GM23338 (cell line): ENCODE measurements around the gene ERN1. TPM values are rescaled to one million over a fixed set of nuclear protein-coding genes. Genes with fewer than 3 reads are reported as not detected.

Experiments
- ATAC-seq: fragments of 200-7000 bp; cut with Tn5 transposase; 3 replicates; pipeline ENCODE4 v1.9.1; 2020
- DNase-seq: peaks from one replicate; pipeline ENCODE4 v3.0.0-alpha.2; 2015; ENCODE audit warnings: low spot score
- H2AFZ ChIP-seq: fragments of 200-600 bp; sonication (generic); 2 replicates; pipeline ENCODE4 v1.8.0; 2016; ENCODE audit warnings: antibody characterized with exemption, mild to moderate bottlenecking, moderate library complexity
- H3F3A ChIP-seq: fragments of 200-600 bp; sonication (generic); replicated peaks from 2 replicates; pipeline ENCODE4 v1.8.0; 2017; ENCODE audit warnings: antibody characterized with exemption, mixed run types, low read depth
- H3K27ac ChIP-seq: fragments of 200-600 bp; sonication (generic); 2 replicates; pipeline ENCODE4 v1.6.1; 2016; ENCODE audit warnings: low read depth
- H3K27me3 ChIP-seq: fragments of 200-600 bp; sonication (generic); 2 replicates; pipeline ENCODE4 v1.8.0; 2016; ENCODE audit warnings: mild to moderate bottlenecking, mixed run types, moderate library complexity; ENCODE audit not compliant: insufficient read depth
- H3K36me3 ChIP-seq: fragments of 200-600 bp; sonication (generic); 2 replicates; pipeline ENCODE4 v1.8.0; 2016; ENCODE audit warnings: mild to moderate bottlenecking; ENCODE audit not compliant: insufficient read depth
- H3K4me1 ChIP-seq: fragments of 200-600 bp; sonication (generic); 2 replicates; pipeline ENCODE4 v1.8.0; 2016; ENCODE audit warnings: mild to moderate bottlenecking, moderate library complexity; ENCODE audit not compliant: insufficient read depth
- H3K4me2 ChIP-seq: fragments of 200-600 bp; sonication (generic); 2 replicates; pipeline ENCODE4 v1.7.1; 2017; ENCODE audit warnings: mixed run types
- H3K4me3 ChIP-seq: fragments of 200-600 bp; sonication (generic); 2 replicates; pipeline ENCODE4 v1.6.1; 2016; ENCODE audit warnings: mixed run types
- H3K79me2 ChIP-seq: fragments of 200-600 bp; sonication (generic); replicated peaks from 2 replicates; pipeline ENCODE4 v1.8.0; 2017; ENCODE audit warnings: mild to moderate bottlenecking; ENCODE audit not compliant: insufficient read depth
- H3K9me2 ChIP-seq: fragments of 200-600 bp; sonication (generic); 2 replicates; pipeline ENCODE4 v1.8.0; 2017; ENCODE audit not compliant: insufficient read depth
- H4K20me1 ChIP-seq: fragments of 200-600 bp; sonication (generic); replicated peaks from 2 replicates; pipeline ENCODE4 v1.8.0; 2017; ENCODE audit warnings: mild to moderate bottlenecking; ENCODE audit not compliant: insufficient read depth
- H3K27ac Mint-ChIP-seq: 2 replicates; pipeline ENCODE4 v1.8.0; 2020; ENCODE audit warnings: inconsistent platforms, mild to moderate bottlenecking, moderate library complexity, mixed read lengths
- H3K27me3 Mint-ChIP-seq: 3 replicates; pipeline ENCODE4 v1.8.0; 2022; ENCODE audit warnings: low read depth, mild to moderate bottlenecking, moderate library complexity, mixed read lengths, inconsistent platforms; ENCODE audit not compliant: insufficient read depth, poor library complexity
- H3K36me3 Mint-ChIP-seq: 3 replicates; pipeline ENCODE4 v1.8.0; 2021; ENCODE audit warnings: low read depth, mild to moderate bottlenecking, inconsistent platforms, moderate library complexity, mixed read lengths
- H3K4me1 Mint-ChIP-seq: 3 replicates; pipeline ENCODE4 v1.8.0; 2020; ENCODE audit warnings: mild to moderate bottlenecking, inconsistent platforms, mixed read lengths
- H3K4me3 Mint-ChIP-seq: 3 replicates; pipeline ENCODE4 v1.8.0; 2021; ENCODE audit warnings: moderate library complexity, mild to moderate bottlenecking, inconsistent platforms, mixed read lengths
- H3K9me3 Mint-ChIP-seq: 3 replicates; pipeline ENCODE4 v1.8.0; 2020; ENCODE audit warnings: moderate library complexity, mild to moderate bottlenecking, inconsistent platforms, mixed read lengths
- CREB1 ChIP-seq: fragments of 250-450 bp; sonication (Bioruptor Pico); IDR thresholded peaks from 2 replicates; pipeline ENCODE4 v1.5.0; 2020; ENCODE audit warnings: low read depth, mild to moderate bottlenecking, moderate library complexity
- CTCF ChIP-seq, 2 experiments: fragments of 200-600 bp in 1 of 2; sonication (generic) in 1 of 2; conservative IDR thresholded peaks; 2 replicates each; pipeline versions ENCODE4 v1.5.1 to v1.6.1; 2016 to 2017; ENCODE audit warnings: antibody characterized with exemption in 2 of 2, low read depth in 2 of 2, mild to moderate bottlenecking in 2 of 2, moderate library complexity in 1 of 2
- ETS1 ChIP-seq: IDR thresholded peaks from 2 replicates; pipeline ENCODE4 v1.6.1; 2016; ENCODE audit warnings: antibody characterized with exemption
- EZH2 ChIP-seq: fragments of 200-600 bp; sonication (generic); IDR thresholded peaks from one replicate; pipeline ENCODE4 v1.8.0; 2017; ENCODE audit warnings: antibody characterized with exemption, mild to moderate bottlenecking, low read depth; ENCODE audit not compliant: unreplicated experiment
- EZH2phosphoT487 ChIP-seq: fragments of 200-600 bp; sonication (generic); IDR thresholded peaks from one replicate; pipeline ENCODE4 v1.8.1; 2018; ENCODE audit warnings: antibody characterized with exemption; ENCODE audit not compliant: unreplicated experiment
- JUNB ChIP-seq: IDR thresholded peaks from one replicate; pipeline ENCODE4 v1.6.1; 2016; ENCODE audit warnings: antibody characterized with exemption; ENCODE audit not compliant: unreplicated experiment
- NANOG ChIP-seq: IDR thresholded peaks from 2 replicates; pipeline ENCODE4 v1.6.1; 2016; ENCODE audit warnings: antibody characterized with exemption, borderline replicate concordance
- POLR2AphosphoS5 ChIP-seq: IDR thresholded peaks from 2 replicates; pipeline ENCODE4 v1.6.1; 2016; ENCODE audit warnings: antibody characterized with exemption, low read depth
- STAT1 ChIP-seq: IDR thresholded peaks from one replicate; pipeline ENCODE4 v1.6.1; 2016; ENCODE audit warnings: antibody characterized with exemption; ENCODE audit not compliant: unreplicated experiment
- ZNF114 ChIP-seq: fragments of 250-450 bp; sonication (Bioruptor Pico); IDR thresholded peaks from 2 replicates; pipeline ENCODE4 v1.5.0; 2020; ENCODE audit warnings: mild to moderate bottlenecking, moderate library complexity
- ZNF331 ChIP-seq: fragments of 250-450 bp; sonication (Bioruptor Pico); IDR thresholded peaks from 2 replicates; pipeline ENCODE4 v1.5.0; 2020; ENCODE audit warnings: low read depth, mild to moderate bottlenecking, moderate library complexity
- polyA plus RNA-seq: library from polyadenylated mRNA; unstranded; fragments of >200 nt; fragmentation: Nextera tagmentation; extraction: Ambion mirVana; gene quantifications from 2 replicates; pipeline ENCODE4 v1.2.1, GENCODE V29; 2016
- total RNA-seq: library from RNA; depleted of rRNA; stranded (reverse); fragments of >200 nt; shearing (Covaris generic); gene quantifications from 2 replicates; pipeline ENCODE4 v1.2.3, GENCODE V29; 2014
- TF ChIP-seq, protein P1 (sequence below): fragments of 250-450 bp; sonication (Bioruptor Pico); IDR thresholded peaks from 2 replicates; pipeline ENCODE4 v1.5.0; 2020; ENCODE audit warnings: mild to moderate bottlenecking, moderate library complexity
- TF ChIP-seq, protein P2 (sequence below): IDR thresholded peaks from one replicate; pipeline ENCODE4 v1.6.1; 2018; ENCODE audit warnings: antibody characterized with exemption; ENCODE audit not compliant: unreplicated experiment

The ERN1 gene
- total and polyA plus RNA-seq, 2 experiments from 2014 or later = 5.9 to 7.5 TPM

GRCh38 chr17:64059756-64060155, 70.2 kb downstream of the ERN1 start:
- H3K27ac ChIP-seq = no peak overlapping the region
- Mint-ChIP-seq H3K4me3 (no peak overlapping the region), H3K9me3 (no peaks in the 10 kb centered on the region; the same call in 2 of the 3 replicates), H3K4me1 (peaks cover 28% of the 10 kb centered on the region), H3K27me3 (peaks cover 8% of the 10 kb centered on the region), H3K27ac (no peak overlapping the region), H3K36me3 (peaks cover 8% of the 10 kb centered on the region; the same call in 2 of the 3 replicates)
- ATAC-seq (no peak), DNase-seq (no peak)
- 0 out of 2 replicates have a peak, but pooled peaks cover 5% of the 10 kb centered on the region for H3K9me2 ChIP-seq
- H3K4me3 ChIP-seq = no peak overlapping the region
- no peak overlapping the region for H2AFZ ChIP-seq
- no peaks in the 10 kb centered on the region for H3K79me2 ChIP-seq
- TF ChIP-seq JUNB (no peak), CREB1 (CRISPR knock-in tag) (no peak), CTCF (conservative IDR thresholded peaks at IDR 0.05; ENCODE audit: low read depth in 2 of 2) (no peak), ETS1 (no peak), POLR2AphosphoS5 (no peak), ZNF331 (CRISPR knock-in tag) (no peak), STAT1 (no peak), NANOG (no peak), EZH2phosphoT487 (no peak), ZNF114 (CRISPR knock-in tag) (no peak), EZH2 (no peak)
- TF ChIP-seq, protein P1, sequence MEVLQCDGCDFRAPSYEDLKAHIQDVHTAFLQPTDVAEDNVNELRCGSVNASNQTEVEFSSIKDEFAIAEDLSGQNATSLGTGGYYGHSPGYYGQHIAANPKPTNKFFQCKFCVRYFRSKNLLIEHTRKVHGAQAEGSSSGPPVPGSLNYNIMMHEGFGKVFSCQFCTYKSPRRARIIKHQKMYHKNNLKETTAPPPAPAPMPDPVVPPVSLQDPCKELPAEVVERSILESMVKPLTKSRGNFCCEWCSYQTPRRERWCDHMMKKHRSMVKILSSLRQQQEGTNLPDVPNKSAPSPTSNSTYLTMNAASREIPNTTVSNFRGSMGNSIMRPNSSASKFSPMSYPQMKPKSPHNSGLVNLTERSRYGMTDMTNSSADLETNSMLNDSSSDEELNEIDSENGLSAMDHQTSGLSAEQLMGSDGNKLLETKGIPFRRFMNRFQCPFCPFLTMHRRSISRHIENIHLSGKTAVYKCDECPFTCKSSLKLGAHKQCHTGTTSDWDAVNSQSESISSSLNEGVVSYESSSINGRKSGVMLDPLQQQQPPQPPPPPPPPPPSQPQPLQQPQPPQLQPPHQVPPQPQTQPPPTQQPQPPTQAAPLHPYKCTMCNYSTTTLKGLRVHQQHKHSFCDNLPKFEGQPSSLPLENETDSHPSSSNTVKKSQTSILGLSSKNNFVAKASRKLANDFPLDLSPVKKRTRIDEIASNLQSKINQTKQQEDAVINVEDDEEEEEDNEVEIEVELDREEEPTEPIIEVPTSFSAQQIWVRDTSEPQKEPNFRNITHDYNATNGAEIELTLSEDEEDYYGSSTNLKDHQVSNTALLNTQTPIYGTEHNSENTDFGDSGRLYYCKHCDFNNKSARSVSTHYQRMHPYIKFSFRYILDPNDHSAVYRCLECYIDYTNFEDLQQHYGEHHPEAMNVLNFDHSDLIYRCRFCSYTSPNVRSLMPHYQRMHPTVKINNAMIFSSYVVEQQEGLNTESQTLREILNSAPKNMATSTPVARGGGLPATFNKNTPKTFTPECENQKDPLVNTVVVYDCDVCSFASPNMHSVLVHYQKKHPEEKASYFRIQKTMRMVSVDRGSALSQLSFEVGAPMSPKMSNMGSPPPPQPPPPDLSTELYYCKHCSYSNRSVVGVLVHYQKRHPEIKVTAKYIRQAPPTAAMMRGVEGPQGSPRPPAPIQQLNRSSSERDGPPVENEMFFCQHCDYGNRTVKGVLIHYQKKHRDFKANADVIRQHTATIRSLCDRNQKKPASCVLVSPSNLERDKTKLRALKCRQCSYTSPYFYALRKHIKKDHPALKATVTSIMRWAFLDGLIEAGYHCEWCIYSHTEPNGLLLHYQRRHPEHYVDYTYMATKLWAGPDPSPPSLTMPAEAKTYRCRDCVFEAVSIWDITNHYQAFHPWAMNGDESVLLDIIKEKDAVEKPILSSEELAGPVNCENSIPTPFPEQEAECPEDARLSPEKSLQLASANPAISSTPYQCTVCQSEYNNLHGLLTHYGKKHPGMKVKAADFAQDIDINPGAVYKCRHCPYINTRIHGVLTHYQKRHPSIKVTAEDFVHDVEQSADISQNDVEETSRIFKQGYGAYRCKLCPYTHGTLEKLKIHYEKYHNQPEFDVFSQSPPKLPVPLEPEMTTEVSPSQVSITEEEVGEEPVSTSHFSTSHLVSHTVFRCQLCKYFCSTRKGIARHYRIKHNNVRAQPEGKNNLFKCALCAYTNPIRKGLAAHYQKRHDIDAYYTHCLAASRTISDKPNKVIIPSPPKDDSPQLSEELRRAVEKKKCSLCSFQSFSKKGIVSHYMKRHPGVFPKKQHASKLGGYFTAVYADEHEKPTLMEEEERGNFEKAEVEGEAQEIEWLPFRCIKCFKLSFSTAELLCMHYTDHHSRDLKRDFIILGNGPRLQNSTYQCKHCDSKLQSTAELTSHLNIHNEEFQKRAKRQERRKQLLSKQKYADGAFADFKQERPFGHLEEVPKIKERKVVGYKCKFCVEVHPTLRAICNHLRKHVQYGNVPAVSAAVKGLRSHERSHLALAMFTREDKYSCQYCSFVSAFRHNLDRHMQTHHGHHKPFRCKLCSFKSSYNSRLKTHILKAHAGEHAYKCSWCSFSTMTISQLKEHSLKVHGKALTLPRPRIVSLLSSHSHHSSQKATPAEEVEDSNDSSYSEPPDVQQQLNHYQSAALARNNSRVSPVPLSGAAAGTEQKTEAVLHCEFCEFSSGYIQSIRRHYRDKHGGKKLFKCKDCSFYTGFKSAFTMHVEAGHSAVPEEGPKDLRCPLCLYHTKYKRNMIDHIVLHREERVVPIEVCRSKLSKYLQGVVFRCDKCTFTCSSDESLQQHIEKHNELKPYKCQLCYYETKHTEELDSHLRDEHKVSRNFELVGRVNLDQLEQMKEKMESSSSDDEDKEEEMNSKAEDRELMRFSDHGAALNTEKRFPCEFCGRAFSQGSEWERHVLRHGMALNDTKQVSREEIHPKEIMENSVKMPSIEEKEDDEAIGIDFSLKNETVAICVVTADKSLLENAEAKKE (CRISPR knock-in tag) = no peak
- TF ChIP-seq, protein P2, sequence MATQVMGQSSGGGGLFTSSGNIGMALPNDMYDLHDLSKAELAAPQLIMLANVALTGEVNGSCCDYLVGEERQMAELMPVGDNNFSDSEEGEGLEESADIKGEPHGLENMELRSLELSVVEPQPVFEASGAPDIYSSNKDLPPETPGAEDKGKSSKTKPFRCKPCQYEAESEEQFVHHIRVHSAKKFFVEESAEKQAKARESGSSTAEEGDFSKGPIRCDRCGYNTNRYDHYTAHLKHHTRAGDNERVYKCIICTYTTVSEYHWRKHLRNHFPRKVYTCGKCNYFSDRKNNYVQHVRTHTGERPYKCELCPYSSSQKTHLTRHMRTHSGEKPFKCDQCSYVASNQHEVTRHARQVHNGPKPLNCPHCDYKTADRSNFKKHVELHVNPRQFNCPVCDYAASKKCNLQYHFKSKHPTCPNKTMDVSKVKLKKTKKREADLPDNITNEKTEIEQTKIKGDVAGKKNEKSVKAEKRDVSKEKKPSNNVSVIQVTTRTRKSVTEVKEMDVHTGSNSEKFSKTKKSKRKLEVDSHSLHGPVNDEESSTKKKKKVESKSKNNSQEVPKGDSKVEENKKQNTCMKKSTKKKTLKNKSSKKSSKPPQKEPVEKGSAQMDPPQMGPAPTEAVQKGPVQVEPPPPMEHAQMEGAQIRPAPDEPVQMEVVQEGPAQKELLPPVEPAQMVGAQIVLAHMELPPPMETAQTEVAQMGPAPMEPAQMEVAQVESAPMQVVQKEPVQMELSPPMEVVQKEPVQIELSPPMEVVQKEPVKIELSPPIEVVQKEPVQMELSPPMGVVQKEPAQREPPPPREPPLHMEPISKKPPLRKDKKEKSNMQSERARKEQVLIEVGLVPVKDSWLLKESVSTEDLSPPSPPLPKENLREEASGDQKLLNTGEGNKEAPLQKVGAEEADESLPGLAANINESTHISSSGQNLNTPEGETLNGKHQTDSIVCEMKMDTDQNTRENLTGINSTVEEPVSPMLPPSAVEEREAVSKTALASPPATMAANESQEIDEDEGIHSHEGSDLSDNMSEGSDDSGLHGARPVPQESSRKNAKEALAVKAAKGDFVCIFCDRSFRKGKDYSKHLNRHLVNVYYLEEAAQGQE = no peak
- no peak overlapping the region for H3K4me2 ChIP-seq
- no peaks in the 10 kb centered on the region for H3K36me3 ChIP-seq
- H3K27me3 ChIP-seq = no peaks in the 10 kb centered on the region
- H3K4me1 ChIP-seq = peaks cover 13% of the 10 kb centered on the region
- H4K20me1 ChIP-seq = no peaks in the 10 kb centered on the region
- H3F3A ChIP-seq = 0 out of 2 replicates have a peak, but pooled peaks cover 3% of the 10 kb centered on the region
